NCI-H446 (cell line): ENCODE measurements around the gene CHCHD3.

Experiments used
- DNase-seq, 2 experiments: peaks; one replicate each; lab custom pipeline; 2025; lab: John Stamatoyannopoulos, UW

The CHCHD3 gene

GRCh38 chr7:133077394-133077793, 4.5 kb downstream of the CHCHD3 start:
- no peak for DNase-seq

- DNase-seq, result no peak
These were observed 5.7 kb downstream of the CHCHD3 start for GRCh38 chr7:133076142-133076541.

GRCh38 chr7:133071506-133071905, 10.4 kb downstream of the CHCHD3 start:
- no peak for DNase-seq

GRCh38 chr7:133070562-133070961, 11.3 kb downstream of the CHCHD3 start:
- no peak for DNase-seq

- DNase-seq, result no peak
These were observed 16.6 kb downstream of the CHCHD3 start for GRCh38 chr7:133065301-133065700.

- DNase-seq, result no peak
These were observed 17.6 kb downstream of the CHCHD3 start for GRCh38 chr7:133064082-133064820.

GRCh38 chr7:133061792-133062191, 20.1 kb downstream of the CHCHD3 start:
- DNase-seq, result no peak

GRCh38 chr7:133061357-133061756, 20.5 kb downstream of the CHCHD3 start:
- peak in 1 of 2 experiments; percentile 14 for DNase-seq

GRCh38 chr7:133060004-133060403, 21.9 kb downstream of the CHCHD3 start:
- DNase-seq, result no peak

- no peak for DNase-seq
These were observed 22.6 kb downstream of the CHCHD3 start for GRCh38 chr7:133059263-133059662.

GRCh38 chr7:133056370-133057238, 25.3 kb downstream of the CHCHD3 start:
- peak; percentile 34 to 40 for DNase-seq

- DNase-seq, result no peak
These were observed 27.6 kb downstream of the CHCHD3 start for GRCh38 chr7:133054162-133054840.

- DNase-seq, result peak in 1 of 2 experiments; percentile 18
These were observed 28.5 kb downstream of the CHCHD3 start for GRCh38 chr7:133053321-133053891.

GRCh38 chr7:133052826-133053225, 29.1 kb downstream of the CHCHD3 start:
- DNase-seq, result no peak

GRCh38 chr7:133052401-133052756, 29.5 kb downstream of the CHCHD3 start:
- DNase-seq, result no peak

- no peak for DNase-seq
These were observed 30.0 kb downstream of the CHCHD3 start for GRCh38 chr7:133051719-133052400.

GRCh38 chr7:133051066-133051465, 30.8 kb downstream of the CHCHD3 start:
- DNase-seq, result peak in 1 of 2 experiments; percentile 27

- no peak for DNase-seq
These were observed 31.5 kb downstream of the CHCHD3 start for GRCh38 chr7:133050200-133050995.

- DNase-seq, result no peak
These were observed 33.3 kb downstream of the CHCHD3 start for GRCh38 chr7:133048589-133048988.

GRCh38 chr7:133047321-133047720, 34.6 kb downstream of the CHCHD3 start:
- no peak for DNase-seq
